Left lobe of liver (tissue), 2 donors: ENCODE data around the gene HMOX2. TPM values are rescaled to one million over a fixed set of nuclear protein-coding genes. Genes with fewer than 3 reads are reported as not detected.

Experiments used
- ATAC-seq: fragments of 200-7000 bp; cut with Tn5 transposase; one replicate; pipeline ENCODE4 v1.9.1; 2020; ENCODE audit warnings: mild to moderate bottlenecking, moderate library complexity
- DNase-seq: peaks from one replicate; pipeline ENCODE4 v3.0.0-alpha.2; 2020; ENCODE audit warnings: low spot score
- total RNA-seq: library from RNA; stranded (reverse); gene quantifications from one replicate; pipeline ENCODE4 v1.2.1, GENCODE V29; 2021
- donor health status: DM: no; HTN: no; CAD: no; lungs with moderate emphysema.
- donor health status: DM: no; HTN: yes; CAD: no.

HMOX2 gene
- total RNA-seq, 1 donor from 2014 or later = 44.9 TPM

DNA sequence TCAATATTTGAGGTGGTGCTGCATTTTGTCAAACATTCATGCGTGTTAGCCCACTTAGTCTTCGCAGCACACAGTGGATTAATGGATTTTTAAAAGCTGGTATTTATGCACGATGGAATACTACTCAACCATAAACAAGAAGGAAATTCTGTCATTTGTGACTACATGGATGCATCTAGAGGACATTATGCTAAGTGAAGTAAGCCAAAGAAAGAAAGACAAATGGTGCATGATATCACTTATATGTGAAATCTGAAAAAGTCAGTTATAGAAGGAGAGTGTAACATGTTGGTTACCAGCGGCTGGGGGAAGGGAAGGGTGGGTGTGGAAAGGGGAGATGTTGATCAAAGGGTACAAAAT is 23.0 kb downstream of the HMOX2 start:
- ATAC-seq (no peak), DNase-seq (no peak)

DNA sequence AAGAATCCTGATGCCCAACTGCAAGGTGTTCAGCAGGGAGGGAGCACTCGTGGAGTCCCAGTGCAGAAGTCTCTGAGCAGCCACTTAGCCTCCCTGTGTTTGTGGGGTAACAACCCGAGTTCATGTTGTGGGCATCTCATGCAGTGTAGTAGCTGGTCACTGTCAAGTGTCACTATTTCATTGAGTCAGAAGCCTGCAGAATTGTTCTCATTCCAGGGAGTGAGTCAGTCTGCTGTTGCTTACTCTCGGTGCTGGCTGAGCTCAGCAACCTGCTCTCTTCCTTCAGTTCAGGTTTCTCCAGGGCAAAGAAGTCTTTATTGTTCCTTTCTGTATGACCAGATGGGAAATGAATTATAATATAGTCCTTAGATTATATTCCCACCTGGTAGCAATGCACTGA is 24.1 kb downstream of the HMOX2 start:
- ATAC-seq = peak; percentile 31

DNA sequence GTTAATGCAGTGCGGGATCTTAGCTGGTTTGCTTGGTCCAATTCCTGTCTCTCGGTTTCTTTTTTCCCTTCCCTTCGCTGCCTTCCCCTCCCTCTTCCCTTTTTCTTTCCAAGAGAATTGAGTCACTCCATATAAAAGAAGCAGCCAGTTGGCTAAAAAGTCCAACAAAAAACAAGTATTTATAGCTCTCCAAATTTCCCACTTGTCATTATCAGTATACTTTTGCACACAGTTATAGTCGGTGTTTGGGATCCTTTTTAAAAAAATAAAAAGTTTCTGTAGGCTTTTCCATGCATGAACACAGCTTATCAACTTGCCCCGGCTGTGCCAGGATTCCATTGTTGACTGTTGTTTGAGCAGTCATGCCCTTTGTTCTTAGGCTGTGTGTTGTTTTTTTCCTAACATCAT is 24.9 kb downstream of the HMOX2 start:
- ATAC-seq = peak; percentile 76

More for the DNA sequence above, 24.1 kb downstream of the HMOX2 start:
- DNase-seq = no peak

DNA sequence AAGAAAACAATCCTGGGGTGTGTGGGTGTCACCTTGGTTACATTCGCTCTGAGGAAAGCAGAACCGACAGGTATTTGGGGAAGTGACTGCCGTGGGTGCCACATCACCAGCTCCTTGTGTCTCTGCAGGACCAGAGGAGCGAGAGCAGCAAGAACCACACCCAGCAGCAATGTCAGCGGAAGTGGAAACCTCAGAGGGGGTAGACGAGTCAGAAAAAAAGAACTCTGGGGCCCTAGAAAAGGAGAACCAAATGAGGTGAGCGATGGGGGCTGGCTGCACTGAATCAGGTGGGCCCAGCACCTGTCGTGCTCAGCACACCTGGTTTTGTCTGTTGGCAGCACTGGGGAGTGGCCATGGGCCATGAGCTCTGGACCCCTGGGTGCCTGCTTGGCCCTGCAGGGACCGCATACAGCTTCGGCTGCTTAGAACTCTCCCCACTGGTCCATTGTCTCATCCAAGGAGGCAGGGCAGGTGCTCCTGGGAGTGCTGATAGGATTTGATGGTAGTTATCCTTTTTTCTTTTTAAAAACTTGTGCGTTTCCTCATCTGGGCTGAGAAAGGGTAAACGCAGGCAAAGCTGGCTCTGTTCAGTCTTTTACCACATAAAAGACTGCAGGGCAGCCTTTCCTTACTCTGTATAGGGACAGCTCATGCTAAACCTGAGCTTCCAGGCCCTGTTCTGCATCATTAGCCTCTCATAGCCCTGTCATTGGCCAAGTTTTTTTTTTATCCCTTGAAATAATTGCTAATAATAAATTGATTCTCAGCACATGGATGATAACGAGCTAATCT is 29.4 kb downstream of the HMOX2 start:
- no peak for ATAC-seq
- no peak for DNase-seq

More for the DNA sequence above, 24.9 kb downstream of the HMOX2 start:
- DNase-seq = no peak

DNA sequence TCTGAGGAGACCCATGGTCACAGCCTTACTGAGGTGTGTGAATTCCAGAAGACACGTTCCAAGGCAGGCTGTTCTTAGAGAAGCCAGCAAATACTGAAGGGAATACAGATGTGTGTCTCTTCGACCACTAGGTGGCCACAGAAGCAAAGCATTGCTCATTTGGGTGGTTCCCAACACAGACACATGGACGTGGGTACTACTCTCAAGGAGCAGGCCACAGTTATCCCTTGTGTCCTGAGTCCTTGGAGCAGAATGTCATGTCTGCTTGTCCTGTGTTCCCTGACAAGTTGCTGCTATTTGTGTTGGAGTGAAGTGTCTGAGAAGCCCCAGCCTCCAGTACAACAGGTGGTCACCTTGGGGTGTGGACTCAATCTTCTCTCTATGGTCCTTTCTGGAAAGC is 30.3 kb downstream of the HMOX2 start:
- ATAC-seq (peak; percentile 87), DNase-seq (peak; percentile 62)

DNA sequence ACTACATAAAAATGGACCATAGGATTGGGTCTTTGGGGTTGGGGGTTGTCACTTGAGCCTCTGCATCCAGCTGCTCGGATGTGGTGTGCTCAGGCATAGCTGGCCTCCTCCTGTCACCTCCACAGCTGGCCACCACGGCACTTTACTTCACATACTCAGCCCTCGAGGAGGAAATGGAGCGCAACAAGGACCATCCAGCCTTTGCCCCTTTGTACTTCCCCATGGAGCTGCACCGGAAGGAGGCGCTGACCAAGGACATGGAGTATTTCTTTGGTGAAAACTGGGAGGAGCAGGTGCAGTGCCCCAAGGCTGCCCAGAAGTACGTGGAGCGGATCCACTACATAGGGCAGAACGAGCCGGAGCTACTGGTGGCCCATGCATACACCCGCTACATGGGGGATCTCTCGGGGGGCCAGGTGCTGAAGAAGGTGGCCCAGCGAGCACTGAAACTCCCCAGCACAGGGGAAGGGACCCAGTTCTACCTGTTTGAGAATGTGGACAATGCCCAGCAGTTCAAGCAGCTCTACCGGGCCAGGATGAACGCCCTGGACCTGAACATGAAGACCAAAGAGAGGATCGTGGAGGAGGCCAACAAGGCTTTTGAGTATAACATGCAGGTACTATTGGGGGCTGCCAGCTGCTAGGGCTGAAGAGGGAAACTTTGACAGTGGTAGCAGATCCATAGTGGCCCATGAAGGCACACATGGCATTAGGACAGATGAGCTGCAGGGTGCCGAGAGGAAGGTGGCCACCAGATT is 31.6 kb downstream of the HMOX2 start:
- ATAC-seq (no peak), DNase-seq (no peak)

DNA sequence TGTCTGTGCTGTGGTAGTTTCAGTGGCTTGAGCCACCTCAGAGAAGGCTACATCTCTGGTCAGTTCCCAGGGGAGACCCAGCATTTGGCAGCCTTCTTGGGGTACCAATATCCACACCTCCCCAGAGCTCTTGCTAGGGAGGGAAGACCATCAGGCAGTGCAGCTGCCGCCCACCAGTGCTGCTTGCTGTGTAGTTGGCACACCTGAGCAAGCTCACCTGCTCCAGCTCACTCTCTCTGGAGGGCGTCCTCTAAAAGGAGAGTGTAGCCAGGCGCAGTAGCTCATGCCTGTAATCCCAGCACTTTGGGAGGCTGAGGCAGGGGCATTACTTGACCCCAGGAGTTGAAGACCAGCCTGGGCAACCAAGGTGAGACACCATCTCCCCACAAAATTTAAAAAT is 32.6 kb downstream of the HMOX2 start:
- no peak for DNase-seq
- ATAC-seq = no peak

DNA sequence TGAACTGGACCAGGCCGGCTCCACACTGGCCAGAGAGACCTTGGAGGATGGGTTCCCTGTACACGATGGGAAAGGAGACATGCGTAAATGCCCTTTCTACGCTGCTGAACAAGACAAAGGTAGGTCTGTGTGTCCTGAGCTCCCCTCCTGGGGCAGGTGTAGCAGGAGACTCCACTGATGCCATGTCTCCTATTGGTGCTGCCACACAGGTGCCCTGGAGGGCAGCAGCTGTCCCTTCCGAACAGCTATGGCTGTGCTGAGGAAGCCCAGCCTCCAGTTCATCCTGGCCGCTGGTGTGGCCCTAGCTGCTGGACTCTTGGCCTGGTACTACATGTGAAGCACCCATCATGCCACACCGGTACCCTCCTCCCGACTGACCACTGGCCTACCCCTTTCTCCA is 33.2 kb downstream of the HMOX2 start:
- no peak for ATAC-seq

DNA sequence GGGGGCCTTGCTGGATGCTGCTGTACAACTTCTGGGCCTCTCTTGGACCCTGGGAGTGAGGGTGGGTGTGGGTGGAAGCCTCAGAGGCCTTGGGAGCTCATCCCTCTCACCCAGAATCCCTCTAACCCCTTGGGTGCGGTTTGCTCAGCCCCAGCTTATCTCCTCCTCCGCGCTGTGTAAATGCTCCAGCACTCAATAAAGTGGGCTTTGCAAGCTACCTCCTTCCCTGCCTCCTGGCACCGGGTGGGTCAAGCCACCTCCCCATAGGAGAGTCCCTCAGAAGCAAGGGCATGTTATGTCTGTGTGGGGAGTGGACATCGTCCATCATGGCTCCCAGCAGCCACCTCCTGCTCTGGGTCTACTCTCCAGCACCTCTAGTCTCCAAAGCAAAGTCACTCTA is 33.9 kb downstream of the HMOX2 start:
- DNase-seq (no peak), ATAC-seq (no peak)

More for the DNA sequence above, 33.2 kb downstream of the HMOX2 start:
- DNase-seq = no peak

DNA sequence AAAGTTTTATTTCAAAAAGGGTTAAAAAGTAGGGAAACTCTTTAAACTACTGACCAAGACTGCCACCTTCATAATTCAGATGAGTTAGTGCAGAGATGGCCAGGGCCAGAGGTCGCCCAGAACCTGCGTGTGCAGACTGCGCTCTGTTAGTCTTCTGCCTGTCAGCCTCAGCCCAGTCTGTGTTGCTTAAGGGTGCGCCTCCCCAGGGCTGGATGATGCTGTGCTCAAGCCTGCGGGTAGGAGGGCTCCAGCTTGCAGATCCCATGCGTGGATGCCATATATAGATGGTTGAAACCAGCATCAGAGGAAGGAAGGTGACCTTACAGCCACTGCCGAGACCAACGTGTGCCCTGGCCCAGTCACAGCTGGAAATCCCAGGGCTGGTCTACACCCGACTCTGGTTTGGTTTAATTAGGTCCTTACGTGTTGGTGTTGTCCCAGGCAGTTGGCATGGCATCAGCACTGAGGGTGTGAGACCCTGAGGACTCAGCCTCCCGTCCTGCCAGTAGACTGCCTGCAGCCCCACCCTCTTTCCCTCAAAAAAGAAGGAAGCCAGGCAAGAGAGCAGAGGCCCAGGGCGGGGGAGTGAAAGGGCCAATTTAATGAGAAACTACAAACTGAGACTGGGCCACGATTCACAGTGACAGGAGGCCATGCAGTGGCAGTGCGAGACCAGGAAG is 34.7 kb downstream of the HMOX2 start:
- no peak for ATAC-seq

DNA sequence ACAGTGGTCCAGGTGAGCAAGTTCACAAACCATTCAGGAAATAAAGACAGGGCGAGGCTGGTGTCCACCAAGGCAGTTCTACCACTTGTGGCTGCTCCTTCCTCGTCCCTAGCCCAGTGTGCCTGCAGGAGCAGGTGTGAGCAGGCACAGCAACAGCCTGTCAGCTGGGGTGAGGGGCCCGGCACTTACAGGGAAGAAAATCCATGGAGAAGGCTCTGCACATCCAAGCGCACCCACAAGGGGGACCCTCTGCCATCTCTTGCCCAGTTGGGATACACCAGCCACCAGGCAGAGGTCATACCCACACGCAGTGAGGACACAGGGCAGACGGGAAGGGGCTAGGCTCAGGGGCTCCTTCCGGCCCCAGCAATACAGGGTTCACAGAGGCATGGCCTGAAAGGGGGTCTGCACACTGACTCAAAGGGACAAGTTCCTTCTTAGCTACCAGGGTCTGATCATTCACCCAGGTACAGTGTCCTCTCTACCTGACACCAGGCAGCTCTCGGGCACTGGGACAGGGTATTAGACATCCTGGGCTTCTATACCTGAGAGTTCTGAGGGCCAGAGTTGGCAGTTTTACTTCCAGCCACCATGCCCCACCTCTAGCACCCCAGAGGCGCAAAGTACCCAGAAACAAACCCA is 35.4 kb downstream of the HMOX2 start:
- peak; percentile 74 for ATAC-seq
- no peak for DNase-seq

More for the DNA sequence above, 34.7 kb downstream of the HMOX2 start:
- DNase-seq = no peak

DNA sequence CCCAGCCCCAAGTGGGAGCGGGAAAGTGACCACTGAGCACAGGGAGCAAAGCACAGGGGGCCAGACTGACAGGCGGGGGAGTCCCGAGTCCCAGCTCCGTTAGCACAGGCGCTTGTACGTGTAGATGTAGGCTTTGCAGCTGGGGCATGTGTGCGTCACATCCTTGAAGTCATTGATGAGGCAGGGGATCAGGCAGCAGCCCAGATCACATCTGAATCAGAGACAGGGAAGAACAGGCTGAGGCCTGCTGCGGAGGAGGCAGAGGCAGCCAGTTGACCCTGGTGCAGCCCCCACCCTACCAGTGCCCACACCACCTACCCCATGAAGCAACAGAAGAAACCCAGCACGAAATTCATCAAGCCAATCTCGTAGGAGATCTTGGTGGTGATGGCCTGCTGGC is 36.3 kb downstream of the HMOX2 start:
- DNase-seq (no peak), ATAC-seq (no peak)

DNA sequence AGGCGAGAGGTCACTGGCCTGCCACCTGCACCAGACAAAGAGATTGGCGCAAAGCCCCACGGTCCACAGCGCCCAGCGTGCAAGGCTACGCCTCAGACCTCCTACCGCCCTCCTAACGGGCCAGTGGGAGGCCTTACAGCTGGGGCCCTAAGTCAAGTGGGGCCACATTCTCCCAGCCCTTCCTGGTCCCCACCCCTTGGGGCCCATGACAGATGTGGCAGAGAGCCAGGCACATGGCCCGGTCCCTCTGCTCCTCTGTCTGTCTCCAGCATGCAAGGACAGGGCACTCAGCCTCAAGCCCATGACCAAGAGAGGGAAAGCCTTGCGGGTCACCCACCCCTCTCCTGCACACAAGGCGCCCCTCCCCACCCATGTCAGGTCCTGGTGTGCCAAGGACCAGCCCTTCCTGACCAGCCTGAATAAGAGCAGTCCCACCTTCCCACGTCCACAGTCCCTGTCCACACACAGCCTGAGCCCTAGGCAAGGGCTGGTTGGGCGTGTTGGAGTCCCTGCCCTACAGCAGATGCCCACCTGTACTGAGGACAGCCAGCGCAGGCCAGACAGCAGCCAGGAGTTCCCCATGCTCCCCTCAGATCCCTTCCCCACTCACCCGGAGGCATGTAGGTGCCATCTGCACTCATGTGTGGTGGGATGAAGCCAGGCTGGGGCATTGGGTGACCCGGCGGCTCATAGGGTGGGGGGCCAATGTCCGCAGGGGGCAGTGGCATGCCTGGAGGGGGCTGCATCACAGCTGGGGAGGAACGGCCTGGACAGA is 37.1 kb downstream of the HMOX2 start:
- DNase-seq (no peak), ATAC-seq (no peak)

DNA sequence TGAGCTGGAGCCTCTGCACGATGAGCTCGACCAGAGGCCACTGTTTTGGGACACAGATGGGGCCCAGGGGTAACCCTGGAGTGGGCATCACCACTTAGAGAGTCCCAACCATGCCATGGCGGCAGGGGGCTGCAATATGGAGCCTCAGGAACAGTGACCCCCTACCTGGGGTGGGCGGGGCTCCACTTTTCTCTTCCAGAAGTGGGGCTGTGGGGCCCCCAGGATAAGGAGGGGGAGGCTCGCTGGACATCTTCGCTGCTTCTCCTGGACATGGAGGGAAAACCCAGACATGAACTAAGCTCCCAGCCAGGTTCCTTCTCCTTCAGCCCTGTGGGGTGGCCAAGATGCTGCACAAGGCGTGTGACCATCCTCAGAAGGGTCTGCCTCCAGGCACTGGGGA is 37.7 kb downstream of the HMOX2 start:
- ATAC-seq (no peak), DNase-seq (no peak)

DNA sequence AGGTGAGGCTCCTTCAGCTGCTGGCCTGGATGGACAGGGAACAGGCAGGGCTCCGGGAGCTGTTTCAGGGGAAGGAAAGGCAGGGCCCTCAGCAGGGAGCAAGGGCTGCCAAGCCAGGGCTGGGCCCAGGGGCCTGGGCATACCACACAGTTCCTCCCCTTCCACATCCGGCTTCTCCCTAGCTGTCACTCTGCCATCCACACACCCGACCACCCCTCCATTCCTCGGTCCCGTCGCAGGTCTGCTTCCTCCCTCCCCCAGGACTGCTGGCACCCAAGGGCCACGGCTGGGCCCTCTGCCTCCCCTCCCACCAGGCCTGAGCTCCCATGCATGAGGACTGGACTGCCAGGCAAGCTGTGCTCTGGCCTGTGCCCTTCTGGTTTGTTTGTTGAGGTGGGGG is 38.4 kb downstream of the HMOX2 start:
- no peak for ATAC-seq
- no peak for DNase-seq

DNA sequence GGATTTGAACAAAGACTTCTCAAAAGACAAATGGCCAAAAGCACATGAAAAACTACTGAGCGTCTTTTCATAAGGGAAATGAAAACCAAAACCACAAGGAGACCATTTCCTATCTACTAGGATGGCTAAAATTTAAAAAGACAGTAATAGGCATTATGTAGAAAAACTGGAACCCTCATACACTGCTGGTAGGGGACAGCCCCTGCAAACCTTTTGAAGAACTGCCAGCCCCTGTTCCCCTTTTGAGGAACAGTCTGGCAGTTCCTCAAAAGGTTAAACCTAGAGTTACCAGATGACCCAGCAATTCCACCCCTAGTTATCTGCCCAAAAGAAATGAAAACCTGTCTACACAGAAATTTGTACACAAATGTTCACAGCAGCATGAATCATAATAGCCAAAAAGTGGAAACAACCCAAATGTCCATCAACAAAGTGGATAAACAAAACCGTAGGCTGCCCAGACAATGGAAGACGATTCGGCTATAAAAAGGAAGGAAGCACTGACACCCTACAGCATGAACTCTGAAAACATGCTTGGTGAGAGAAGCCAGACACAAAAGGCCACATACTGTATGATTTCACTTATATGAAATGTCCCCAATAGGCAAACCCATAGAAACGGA is 39.5 kb downstream of the HMOX2 start:
- DNase-seq = no peak
- ATAC-seq = no peak

DNA sequence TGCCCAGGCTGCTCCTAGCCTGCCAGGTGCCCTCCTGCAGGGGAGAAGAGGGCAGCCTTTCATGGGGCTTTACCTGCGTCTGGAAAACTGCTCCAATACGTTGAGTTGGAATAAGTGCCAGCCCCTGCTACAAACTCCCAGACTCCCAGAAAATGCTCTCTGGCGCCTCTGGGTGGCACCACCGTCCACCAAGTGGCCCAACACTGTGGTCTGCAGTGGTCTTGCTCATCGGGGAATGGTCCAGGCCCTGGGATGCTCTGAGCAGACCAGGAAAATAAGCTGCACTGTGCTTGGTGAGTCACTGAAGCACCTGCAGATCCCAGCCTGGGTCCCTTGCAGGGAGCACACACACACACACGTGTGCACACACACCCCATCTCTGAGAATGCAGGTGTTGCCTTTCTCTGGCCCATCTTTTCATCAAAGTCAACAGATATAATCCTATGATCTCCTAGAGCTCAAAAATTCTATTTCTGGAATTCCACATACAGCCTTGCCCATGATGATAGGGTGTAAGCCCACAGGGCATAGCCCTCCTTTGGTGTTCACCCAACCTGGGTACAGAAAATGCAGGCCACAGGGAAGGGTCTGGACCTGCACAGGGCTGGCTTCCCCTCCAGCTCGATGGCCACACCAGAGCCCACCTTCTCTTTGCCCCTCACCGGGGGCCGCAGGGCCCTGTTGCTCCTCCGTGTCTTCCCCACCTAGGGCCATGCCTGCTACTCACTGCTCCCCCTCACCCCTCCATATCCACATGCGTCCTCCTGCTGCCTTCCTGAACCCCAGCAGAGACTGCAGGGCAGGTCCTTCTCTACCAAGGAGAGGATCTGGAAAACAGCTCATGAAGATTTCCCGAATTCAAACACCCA is 41.8 kb downstream of the HMOX2 start:
- ATAC-seq = peak; percentile 62
- no peak for DNase-seq

DNA sequence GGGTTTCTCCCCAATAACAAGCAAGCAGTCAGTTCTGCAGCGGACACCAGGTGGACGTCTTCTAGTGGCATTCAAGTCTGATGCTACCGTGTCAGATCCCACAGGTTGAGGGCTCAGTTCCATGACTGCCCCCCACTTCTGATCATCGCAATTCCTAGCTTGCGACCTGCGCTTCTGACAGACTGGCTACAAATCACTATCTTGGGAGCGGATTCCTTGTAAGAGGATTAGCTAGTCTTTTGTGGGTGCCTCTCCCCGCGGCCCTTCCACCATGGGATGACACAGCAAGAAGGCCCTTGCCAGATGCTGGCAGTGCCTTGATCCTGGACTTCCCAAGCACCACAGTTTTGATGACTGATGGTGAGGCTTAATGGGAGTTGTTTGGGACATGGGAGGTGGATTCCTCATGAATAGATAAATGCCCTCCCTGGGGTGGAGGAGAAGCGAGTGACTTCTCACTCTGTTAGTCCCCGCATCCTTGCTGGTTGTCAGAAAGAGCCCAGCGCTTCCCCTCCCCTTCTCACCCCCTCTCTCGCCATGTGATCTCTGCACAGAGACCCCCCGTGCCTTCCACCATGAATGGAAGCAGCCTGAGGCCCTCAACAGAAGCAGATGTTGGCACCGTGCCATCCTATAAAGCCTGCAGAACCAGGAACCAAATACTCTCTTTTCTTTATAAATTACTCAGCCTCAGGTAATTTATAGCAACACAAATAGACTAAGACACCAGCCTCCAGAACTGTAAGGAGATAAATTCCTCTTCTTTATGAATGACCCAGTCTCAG is 43.3 kb downstream of the HMOX2 start:
- DNase-seq (no peak), ATAC-seq (no peak)
